H1 (cell line): ENCODE measurements around the gene MKNK2. TPM values are rescaled to one million over a fixed set of nuclear protein-coding genes. Genes with fewer than 3 reads are reported as not detected.

Experiments
- CTCF ChIA-PET: fragments of 300-600 bp; sonication (Branson Sonifier 250); formaldehyde crosslinking; loops from one replicate; lab custom pipeline; 2021; ENCODE audit not compliant: partially characterized antibody; lab: Charles Lee
- POLR2A ChIA-PET: fragments of 300-600 bp; sonication (Branson Sonifier 250); formaldehyde crosslinking; loops from one replicate; lab custom pipeline; 2021; ENCODE audit warnings: inconsistent platforms; ENCODE audit not compliant: partially characterized antibody; lab: Charles Lee
- DNase-seq, 2 experiments: peaks; one replicate each; pipeline versions ENCODE4 v3.0.0 to v3.0.0-alpha.2; 2010 to 2022; ENCODE audit warnings: low spot score in 2 of 2, low read depth in 1 of 2, mixed read lengths in 1 of 2
- FAIRE-seq: peaks from 2 replicates; lab custom pipeline; 2011; peaks lifted over from hg19 to GRCh38; lab: Jason Lieb, UNC
- H2AFZ ChIP-seq: 2 replicates; pipeline ENCODE4 v1.8.1; 2012; ENCODE audit warnings: low read length, inconsistent platforms
- H2AK5ac ChIP-seq: 2 replicates; pipeline ENCODE4 v1.6.1; 2013; ENCODE audit warnings: low read depth, low read length
- H2BK120ac ChIP-seq: replicated peaks from 2 replicates; pipeline ENCODE3; 2013; ENCODE audit warnings: low read depth, low read length, inconsistent platforms
- H2BK12ac ChIP-seq: 2 replicates; pipeline ENCODE4 v1.6.1; 2013; ENCODE audit warnings: low read depth, low read length
- H2BK15ac ChIP-seq: 2 replicates; pipeline ENCODE4 v1.6.1; 2013; ENCODE audit warnings: low read length
- H2BK20ac ChIP-seq: 2 replicates; pipeline ENCODE4 v1.6.1; 2013; ENCODE audit warnings: low read length
- H2BK5ac ChIP-seq: 2 replicates; pipeline ENCODE4 v1.6.1; 2013; ENCODE audit warnings: low read depth, low read length
- H3K14ac ChIP-seq: 2 replicates; pipeline ENCODE4 v1.6.1; 2013; ENCODE audit warnings: inconsistent platforms; ENCODE audit not compliant: insufficient read length
- H3K18ac ChIP-seq: 2 replicates; pipeline ENCODE4 v1.6.1; 2013; ENCODE audit warnings: low read length; ENCODE audit errors: extremely low read depth
- H3K23ac ChIP-seq: 2 replicates; pipeline ENCODE4 v1.6.1; 2013; ENCODE audit warnings: inconsistent platforms; ENCODE audit not compliant: insufficient read length
- H3K23me2 ChIP-seq: 2 replicates; pipeline ENCODE4 v1.6.1; 2013; ENCODE audit warnings: low read depth, low read length
- H3K27ac ChIP-seq: 2 replicates; pipeline ENCODE4 v1.6.1; 2011; ENCODE audit warnings: low read depth, low read length, inconsistent platforms
- H3K27me3 ChIP-seq, 4 experiments: replicated peaks in 1 of 4; 1 replicate in 1 of 4; 2 replicates in 3 of 4; pipeline versions ENCODE4 v1.6.1 to v1.8.1; 2011 to 2013; ENCODE audit warnings: low read length in 3 of 4, mild to moderate bottlenecking in 3 of 4, inconsistent platforms in 2 of 4, mixed read lengths in 2 of 4, moderate library complexity in 1 of 4; ENCODE audit not compliant: control insufficient read depth in 3 of 4, insufficient read depth in 3 of 4; ENCODE audit errors: extremely low read depth in 1 of 4
- H3K36me3 ChIP-seq, 4 experiments: 2 replicates each; pipeline versions ENCODE4 v1.6.1 to v1.8.1; 2011 to 2013; ENCODE audit warnings: mild to moderate bottlenecking in 4 of 4, low read length in 3 of 4, moderate library complexity in 2 of 4, control low read depth in 1 of 4, inconsistent platforms in 1 of 4; ENCODE audit not compliant: insufficient read depth in 4 of 4, control insufficient read depth in 2 of 4
- H3K4ac ChIP-seq: replicated peaks from 2 replicates; pipeline ENCODE3; 2013; ENCODE audit warnings: low read length, low read depth, mixed read lengths, inconsistent platforms; ENCODE audit not compliant: insufficient read length
- H3K4me1 ChIP-seq, 4 experiments: replicated peaks in 1 of 4; 1 replicate in 1 of 4; 2 replicates in 3 of 4; pipeline versions ENCODE4 v1.6.1 to v1.8.1; 2011 to 2013; ENCODE audit warnings: low read length in 3 of 4, inconsistent platforms in 2 of 4, mixed read lengths in 1 of 4; ENCODE audit not compliant: insufficient read depth in 4 of 4, control insufficient read depth in 3 of 4
- H3K4me2 ChIP-seq, 2 experiments: 2 replicates each; pipeline versions ENCODE4 v1.6.1 to v1.8.1; 2011 to 2013; ENCODE audit warnings: low read depth in 2 of 2, low read length in 2 of 2, control low read depth in 1 of 2, inconsistent platforms in 1 of 2, mild to moderate bottlenecking in 1 of 2; ENCODE audit not compliant: insufficient read depth in 1 of 2
- H3K4me3 ChIP-seq, 4 experiments: fragments of 200-600, 300-600 bp in 1 of 4; sonication (generic), shearing (Covaris generic), sonication (Bioruptor Twin) in 1 of 4; 2 replicates each; pipeline versions ENCODE4 v1.5.1 to v1.8.1; 2011 to 2016; ENCODE audit warnings: low read length in 4 of 4, low read depth in 3 of 4, control low read depth in 2 of 4, inconsistent platforms in 2 of 4, mild to moderate bottlenecking in 2 of 4, mixed read lengths in 1 of 4, moderate library complexity in 1 of 4; ENCODE audit not compliant: insufficient read depth in 2 of 4; ENCODE audit errors: extremely low read depth in 1 of 4
- H3K56ac ChIP-seq: replicated peaks from 2 replicates; pipeline ENCODE3; 2013; ENCODE audit warnings: low read depth, mild to moderate bottlenecking, mixed read lengths, low read length, inconsistent platforms; ENCODE audit not compliant: insufficient read length
- H3K79me1 ChIP-seq: 2 replicates; pipeline ENCODE4 v1.6.1; 2013; ENCODE audit warnings: low read depth, low read length, control low read depth
- H3K79me2 ChIP-seq, 2 experiments: 2 replicates each; pipeline versions ENCODE4 v1.6.1 to v1.8.1; 2012 to 2013; ENCODE audit warnings: low read length in 2 of 2, mild to moderate bottlenecking in 2 of 2, inconsistent platforms in 1 of 2; ENCODE audit not compliant: insufficient read depth in 2 of 2, control insufficient read depth in 1 of 2
- H3K9ac ChIP-seq, 4 experiments: replicated peaks in 1 of 4; 1 replicate in 1 of 4; 2 replicates in 3 of 4; pipeline versions ENCODE4 v1.6.1 to v1.8.1; 2011 to 2013; ENCODE audit warnings: low read depth in 3 of 4, low read length in 3 of 4, control low read depth in 2 of 4, mild to moderate bottlenecking in 2 of 4, moderate library complexity in 2 of 4, inconsistent platforms in 1 of 4; ENCODE audit errors: extremely low read depth in 1 of 4
- H3K9me3 ChIP-seq, 2 experiments: 2 replicates each; pipeline versions ENCODE4 v1.6.1 to v1.8.1; 2012 to 2013; ENCODE audit warnings: mild to moderate bottlenecking in 2 of 2, moderate library complexity in 2 of 2, control low read depth in 1 of 2, inconsistent platforms in 1 of 2, low read depth in 1 of 2, low read length in 1 of 2, mixed read lengths in 1 of 2; ENCODE audit not compliant: insufficient read depth in 2 of 2
- H4K20me1 ChIP-seq, 2 experiments: replicated peaks in 1 of 2; 2 replicates each; pipeline versions ENCODE3 to v1.8.1; 2011 to 2013; ENCODE audit warnings: inconsistent platforms in 2 of 2, low read length in 2 of 2, mild to moderate bottlenecking in 1 of 2; ENCODE audit not compliant: insufficient read depth in 2 of 2, control insufficient read depth in 1 of 2
- H4K5ac ChIP-seq: 2 replicates; pipeline ENCODE4 v1.6.1; 2013; ENCODE audit warnings: low read length, low read depth, mixed read lengths, inconsistent platforms; ENCODE audit not compliant: insufficient read length
- H4K8ac ChIP-seq: 2 replicates; pipeline ENCODE4 v1.8.0; 2013; ENCODE audit warnings: mild to moderate bottlenecking, moderate library complexity, low read length, inconsistent platforms; ENCODE audit not compliant: insufficient read depth; ENCODE audit errors: extremely low read depth
- H4K91ac ChIP-seq: replicated peaks from 2 replicates; pipeline ENCODE3; 2013; ENCODE audit warnings: low read length, mixed read lengths, inconsistent platforms; ENCODE audit not compliant: insufficient read length
- CEBPB ChIP-seq: IDR thresholded peaks from 2 replicates; pipeline ENCODE4 v1.6.1; 2012; ENCODE audit warnings: low read depth, low read length
- CTBP2 ChIP-seq: IDR thresholded peaks from 2 replicates; pipeline ENCODE4 v1.7.0; 2011; ENCODE audit warnings: borderline replicate concordance, mild to moderate bottlenecking, moderate library complexity, mixed read lengths, low read length; ENCODE audit not compliant: insufficient read depth, insufficient read length
- JUN ChIP-seq: IDR thresholded peaks from 2 replicates; pipeline ENCODE4 v1.6.1; 2011; ENCODE audit warnings: low read depth, mild to moderate bottlenecking, improper control_type of control experiment, low read length
- JUND ChIP-seq: IDR thresholded peaks from 2 replicates; pipeline ENCODE4 v1.6.1; 2011; ENCODE audit warnings: mild to moderate bottlenecking, improper control_type of control experiment, low read length
- MAX ChIP-seq: IDR thresholded peaks from 2 replicates; pipeline ENCODE4 v1.6.1; 2012; ENCODE audit warnings: inconsistent platforms
- PHF8 ChIP-seq: fragments of 200-600 bp; sonication (generic); conservative IDR thresholded peaks from 2 replicates; pipeline ENCODE4 v1.7.1; 2012; ENCODE audit warnings: low read depth, mild to moderate bottlenecking, inconsistent platforms, low read length, moderate library complexity
- RFX5 ChIP-seq: IDR thresholded peaks from 2 replicates; pipeline ENCODE4 v1.6.1; 2011; ENCODE audit warnings: low read depth, low read length, improper control_type of control experiment, borderline replicate concordance
- RNF2 ChIP-seq: fragments of 200-900, 300-1000 bp; sonication (generic); IDR thresholded peaks from 2 replicates; pipeline ENCODE4 v1.7.1; 2016; ENCODE audit warnings: borderline replicate concordance, low read depth, mild to moderate bottlenecking, antibody characterized with exemption, low read length; ENCODE audit not compliant: poor library complexity, severe bottlenecking; ENCODE audit errors: missing control alignments
- SP4 ChIP-seq: IDR thresholded peaks from 2 replicates; pipeline ENCODE4 v1.6.1; 2012; ENCODE audit warnings: low read length, inconsistent platforms
- SRF ChIP-seq: IDR thresholded peaks from 2 replicates; pipeline ENCODE4 v1.6.1; 2011; ENCODE audit warnings: mild to moderate bottlenecking, low read depth, low read length, moderate library complexity
- WGBS, 2 experiments: shearing (Covaris generic) in 1 of 2; methylation state at CpG; one replicate each; pipeline versions ENCODE4 v1.1.6 to v1.1.7; 2013 to 2015; ENCODE audit warnings: low lambda C conversion rate in 2 of 2, mixed read lengths in 2 of 2, inconsistent platforms in 1 of 2, low coverage in 1 of 2, missing lambda C conversion rate in 1 of 2; ENCODE audit not compliant: insufficient replicate concordance in 2 of 2, insufficient coverage in 1 of 2, insufficient read length in 1 of 2; ENCODE audit errors: extremely low coverage in 1 of 2, missing lambda C conversion rate in 1 of 2; 5-methylcytosine and 5-hydroxymethylcytosine counted together
- polyA plus RNA-seq, 7 experiments: library from polyadenylated mRNA; depleted of rRNA in 3 of 7; stranded (reverse) in 5 of 7; unstranded in 2 of 7; fragments of >200 nt in 5 of 7; fragments of 200-250 nt in 2 of 7; gene quantifications; 1 replicate in 5 of 7; 2 replicates in 1 of 7; 4 replicates in 1 of 7; pipeline versions ENCODE4 v1.2.1 to v1.2.3, GENCODE V29; 2011 to 2013; ENCODE audit warnings: missing spikeins in 2 of 7, mixed read lengths in 2 of 7
- total RNA-seq: library from RNA; stranded (reverse); fragmentation: NEBNext Ultra II Directional; extraction: Animal tissue kit (Norgen Biotek cat#: 25700); gene quantifications from 2 replicates; pipeline ENCODE4 v1.2.1, GENCODE V29; 2021

The MKNK2 gene
- total and polyA plus RNA-seq, 2 of the 8 experiments (the other 6 are each of a cell fraction or from before 2014, with no cell fraction given), result 163 to 166 TPM

- Histone ChIP-seq H3K23me2 (no peaks in the 10 kb centered on the region), H2BK5ac (peak overlapping the region; percentile 92), H2AFZ (no peak overlapping the region), H3K9me3 (no peaks in the 10 kb centered on the region), H3K14ac (no peak overlapping the region), H3K27me3 (no peaks in the 10 kb centered on the region), H2AK5ac (no peak overlapping the region; the same call in 1 of the 2 replicates), H3K79me1 (peaks cover 7% of the 10 kb centered on the region), H3K23ac (no peak overlapping the region), H3K18ac (peak overlapping the region; percentile 99), H2BK120ac (peak overlapping the region; percentile 3), H4K20me1 (peaks cover 5 to 34% of the 10 kb centered on the region in 2 experiments), H4K91ac (peak overlapping the region; percentile 91), H2BK20ac (no peak overlapping the region), H4K8ac (peak overlapping the region; percentile 97), H3K4me1 (peaks cover 0 to 19% (median 14%) of the 10 kb centered on the region in 4 experiments; a peak in 5 of 7 replicates), H3K36me3 (peaks cover 7 to 46% (median 29%) of the 10 kb centered on the region in 4 experiments), H3K56ac (peak overlapping the region; percentile 73), H3K79me2 (peaks cover 0 to 5% of the 10 kb centered on the region in 2 experiments; a peak in 1 of 4 replicates), H3K4ac (peak overlapping the region; percentile 96), H3K27ac (peak overlapping the region; percentile 94), H4K5ac (peak overlapping the region; percentile 81), H2BK15ac (0 out of 2 replicates have a peak overlapping the region, but pooled peaks have one; percentile 72), H2BK12ac (peak overlapping the region; percentile 87), H3K4me3 (peak overlapping the region; percentile 2 to 50 (median 12); a peak in 5 of 8 replicates), H3K4me2 (peak overlapping the region; percentile 29 to 72; a peak in 3 of 4 replicates), H3K9ac (peak overlapping the region in 3 of 4 experiments; percentile 52 to 74 (median 66); a peak in 4 of 7 replicates)
- ChIA-PET CTCF (interaction anchor here (0.5 to 2.7 kb wide), 5 partner anchors 10 to 105 kb away, joined by 3 to 13 read pairs (median 4); partner anchors contain the start of gene MKNK2), POLR2A (interaction anchor here (0.6 to 27.5 kb wide), 9 partner anchors 9 to 207 kb away, joined by 3 to 524 read pairs (median 3); partner anchors contain the start of genes ADAT3, MKNK2 and SCAMP4)
- WGBS, 2 experiments, result 27% methylated on average over 34 of the region's 77 CpGs; no CpG with 5 or more reads in 1 of the 2 experiments
- no peak for FAIRE-seq
- DNase-seq, result peak; percentile 80 to 97
- peak; percentile 21; the same call in 1 of the 2 replicates for TF ChIP-seq MAX
- TF ChIP-seq SRF, result 0 out of 2 replicates have a peak, but pooled peaks have one; percentile 3
- 0 out of 2 replicates have a peak, but pooled peaks have one; percentile 19 for TF ChIP-seq PHF8
- TF ChIP-seq CTBP2, result no peak
- no peak for TF ChIP-seq JUN
- peak; percentile 98 for TF ChIP-seq CEBPB
- TF ChIP-seq SP4, result no peak
- no peak for TF ChIP-seq RNF2
- TF ChIP-seq JUND, result no peak; the same call in 1 of the 2 replicates
- peak; percentile 96 for TF ChIP-seq RFX5
These were observed 9.2 kb downstream of the MKNK2 start for GRCh38 chr19:2041683-2042484.
